GM12891 (cell line): ENCODE measurements around the gene TSC22D3.

Experiments used
- PAX5 ChIP-seq: IDR thresholded peaks from 2 replicates; pipeline ENCODE4 v1.6.1; 2011; ENCODE audit warnings: low read length, moderate library complexity, mild to moderate bottlenecking; ENCODE audit not compliant: insufficient read depth, severe bottlenecking
- POLR2A ChIP-seq: IDR thresholded peaks from 2 replicates; pipeline ENCODE4 v1.6.1; 2011; ENCODE audit warnings: low read depth, low read length, control low read depth
- POLR2AphosphoS5 ChIP-seq: IDR thresholded peaks from 2 replicates; pipeline ENCODE4 v1.6.1; 2011; ENCODE audit warnings: low read depth, low read length, control low read depth

GRCh38 chrX:107715331-107716117 is 60.1 kb downstream of the TSC22D3 start:
- no peak; the same call in 1 of the 2 replicates for TF ChIP-seq POLR2AphosphoS5
- peak; percentile 17; the same call in 1 of the 2 replicates for TF ChIP-seq POLR2A
- TF ChIP-seq PAX5, result no peak
